IPS-20b (cell line): ENCODE data around the gene C1QC.

Source experiments
- H3K27ac ChIP-seq: one replicate; pipeline ENCODE4 v1.5.1; 2013; ENCODE audit warnings: low read length
- H3K27me3 ChIP-seq: 2 replicates; pipeline ENCODE4 v1.6.1; 2013; ENCODE audit warnings: mild to moderate bottlenecking, low read length, inconsistent platforms; ENCODE audit not compliant: insufficient read depth
- H3K36me3 ChIP-seq: 2 replicates; pipeline ENCODE4 v1.6.1; 2013; ENCODE audit warnings: low read depth, mild to moderate bottlenecking, inconsistent platforms, low read length, moderate library complexity; ENCODE audit not compliant: insufficient read depth
- H3K4me1 ChIP-seq: 2 replicates; pipeline ENCODE4 v1.6.1; 2013; ENCODE audit warnings: mild to moderate bottlenecking, control low read depth, inconsistent platforms, low read length, moderate library complexity; ENCODE audit not compliant: insufficient read depth
- H3K4me3 ChIP-seq: 2 replicates; pipeline ENCODE4 v1.5.1; 2013; ENCODE audit warnings: mild to moderate bottlenecking, low read length, inconsistent platforms
- H3K9ac ChIP-seq: 2 replicates; pipeline ENCODE4 v1.6.1; 2013; ENCODE audit warnings: low read depth, mild to moderate bottlenecking, inconsistent platforms, low read length, moderate library complexity
- H3K9me3 ChIP-seq: 2 replicates; pipeline ENCODE4 v1.6.1; 2013; ENCODE audit warnings: mild to moderate bottlenecking, low read depth, low read length, inconsistent platforms; ENCODE audit not compliant: insufficient read depth

The C1QC gene

DNA sequence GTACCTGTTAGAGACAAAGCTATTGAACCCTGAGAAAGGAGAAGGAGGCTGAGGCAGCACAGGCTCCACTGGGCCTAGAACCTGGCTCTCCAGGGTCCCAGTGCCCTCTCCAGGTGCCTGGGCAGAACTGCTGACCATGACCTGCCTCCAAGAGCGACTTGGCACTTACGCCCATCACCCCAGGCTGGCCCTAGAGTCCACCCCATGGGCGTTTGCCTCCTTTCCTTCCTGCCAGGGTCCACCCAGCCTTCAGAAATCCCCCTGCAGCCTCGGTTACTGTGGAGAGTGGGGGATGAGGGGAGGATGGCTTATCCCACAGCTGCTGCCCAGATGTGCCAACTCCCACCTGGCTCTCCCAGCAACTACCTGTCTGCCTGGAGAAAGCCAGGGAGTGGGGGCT, 21.7 kb upstream of the C1QC start:
- H3K4me3 ChIP-seq: no peak overlapping the region
- no peaks in the 10 kb centered on the region for H3K36me3 ChIP-seq
- H3K9ac ChIP-seq: no peak overlapping the region
- no peak overlapping the region for H3K27ac ChIP-seq
- peaks cover 4% of the 10 kb centered on the region for H3K4me1 ChIP-seq
- H3K27me3 ChIP-seq: peaks cover 3% of the 10 kb centered on the region
- H3K9me3 ChIP-seq: no peaks in the 10 kb centered on the region

DNA sequence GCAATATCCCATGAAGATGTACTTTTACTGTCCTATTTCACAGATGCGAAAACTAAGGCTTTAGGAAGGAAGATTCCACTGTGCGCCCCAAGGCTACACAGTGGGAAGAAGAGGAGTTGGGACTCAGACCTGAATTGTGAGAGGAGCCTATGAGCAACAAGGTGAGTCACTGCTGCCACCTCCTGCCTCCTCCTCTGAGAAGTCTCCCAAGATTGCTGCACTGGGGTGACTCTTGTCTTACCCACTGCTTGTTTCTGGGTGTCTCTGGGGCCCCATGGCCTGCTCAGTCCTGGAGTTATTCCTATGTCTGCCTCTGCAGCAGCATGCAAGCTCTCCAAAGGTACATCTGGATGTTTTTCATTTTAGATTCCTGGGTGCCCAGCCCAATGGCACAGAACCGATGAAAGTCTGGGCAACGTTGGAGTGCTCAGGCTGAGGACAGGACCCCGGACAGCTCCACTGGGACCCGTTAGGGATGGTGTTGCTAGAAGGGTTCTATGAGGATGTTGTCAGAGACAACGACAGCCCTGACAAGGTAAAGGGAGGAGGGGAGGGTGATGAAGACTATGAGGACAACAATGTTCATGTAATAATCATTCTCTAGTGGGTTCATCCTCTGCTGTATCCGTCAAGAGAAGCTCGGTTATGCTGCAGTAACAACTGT, 18.0 kb upstream of the C1QC start:
- Histone ChIP-seq H3K27me3 (peaks cover 8% of the 10 kb centered on the region), H3K27ac (no peak overlapping the region), H3K9me3 (no peaks in the 10 kb centered on the region), H3K4me3 (no peak overlapping the region), H3K36me3 (no peaks in the 10 kb centered on the region), H3K9ac (no peak overlapping the region), H3K4me1 (peaks cover 21% of the 10 kb centered on the region)

DNA sequence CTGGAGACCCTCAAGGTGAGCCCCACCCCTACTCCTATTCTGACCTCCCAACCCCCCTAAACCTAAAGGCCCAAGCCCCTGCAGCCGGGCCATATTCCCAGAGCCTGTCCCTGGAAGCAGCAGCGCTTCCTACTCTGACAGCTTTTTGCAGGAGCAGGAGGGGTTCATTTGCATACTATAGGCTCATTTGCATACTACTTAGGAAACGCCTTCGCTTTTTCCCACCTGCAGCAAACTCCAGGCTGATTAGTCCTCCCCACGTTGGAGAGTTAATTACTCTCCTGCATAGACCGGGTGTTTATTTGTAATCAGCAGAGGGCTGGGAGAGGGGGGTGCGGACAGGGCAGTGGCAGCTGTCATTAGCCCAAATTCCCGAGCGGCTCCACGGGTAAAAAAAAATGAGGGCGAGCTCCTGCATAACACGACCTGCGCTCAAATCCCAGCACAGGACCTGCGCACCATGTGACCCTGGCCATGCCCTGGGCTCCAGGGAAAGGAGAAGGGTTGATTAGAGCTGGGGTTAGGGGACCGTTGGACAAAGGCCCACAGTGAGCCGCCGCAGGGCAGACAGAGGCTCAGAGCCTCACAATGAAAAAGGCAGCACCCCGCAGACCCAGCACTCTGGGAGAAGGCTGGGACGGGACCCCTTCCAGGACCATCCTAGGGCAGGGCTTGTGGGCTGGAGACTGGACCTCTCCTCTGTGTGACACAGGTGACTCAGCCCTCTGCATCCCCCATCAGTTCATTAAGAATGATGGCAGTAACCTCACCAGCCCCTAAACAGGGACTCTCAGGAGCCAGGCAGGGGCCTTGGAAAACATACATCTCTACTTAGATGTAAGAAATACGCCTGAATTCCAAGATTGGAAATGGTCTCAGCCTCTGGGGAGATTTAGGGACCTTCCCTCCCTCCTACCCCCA, 16.9 kb upstream of the C1QC start:
- Histone ChIP-seq H3K4me3 (0 out of 2 replicates have a peak overlapping the region, but pooled peaks have one; percentile 10), H3K9me3 (no peaks in the 10 kb centered on the region), H3K36me3 (no peaks in the 10 kb centered on the region), H3K27ac (no peak overlapping the region), H3K27me3 (peaks cover 8% of the 10 kb centered on the region), H3K4me1 (peaks cover 23% of the 10 kb centered on the region), H3K9ac (no peak overlapping the region)

DNA sequence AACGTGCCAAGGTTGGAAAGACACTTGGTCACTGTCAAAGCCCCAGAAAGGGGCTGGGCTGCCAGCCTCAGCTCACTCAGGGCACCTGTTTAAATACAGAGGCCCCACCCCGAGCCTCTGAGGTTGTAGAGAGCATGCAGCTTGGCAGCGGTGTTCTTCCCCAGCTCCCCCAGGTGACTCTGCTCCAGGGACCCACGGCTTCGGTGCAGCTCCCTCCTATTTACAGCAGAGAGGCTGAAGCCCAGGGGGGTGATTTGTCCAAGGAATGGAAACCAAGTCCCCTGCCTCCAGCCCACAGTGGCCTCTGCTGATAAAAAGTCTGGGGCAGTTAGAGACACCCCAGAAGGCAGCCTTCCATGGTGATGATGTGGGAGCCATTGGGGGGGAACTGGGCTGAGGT, 16.1 kb upstream of the C1QC start:
- Histone ChIP-seq H3K36me3 (no peaks in the 10 kb centered on the region), H3K9me3 (no peaks in the 10 kb centered on the region)

DNA sequence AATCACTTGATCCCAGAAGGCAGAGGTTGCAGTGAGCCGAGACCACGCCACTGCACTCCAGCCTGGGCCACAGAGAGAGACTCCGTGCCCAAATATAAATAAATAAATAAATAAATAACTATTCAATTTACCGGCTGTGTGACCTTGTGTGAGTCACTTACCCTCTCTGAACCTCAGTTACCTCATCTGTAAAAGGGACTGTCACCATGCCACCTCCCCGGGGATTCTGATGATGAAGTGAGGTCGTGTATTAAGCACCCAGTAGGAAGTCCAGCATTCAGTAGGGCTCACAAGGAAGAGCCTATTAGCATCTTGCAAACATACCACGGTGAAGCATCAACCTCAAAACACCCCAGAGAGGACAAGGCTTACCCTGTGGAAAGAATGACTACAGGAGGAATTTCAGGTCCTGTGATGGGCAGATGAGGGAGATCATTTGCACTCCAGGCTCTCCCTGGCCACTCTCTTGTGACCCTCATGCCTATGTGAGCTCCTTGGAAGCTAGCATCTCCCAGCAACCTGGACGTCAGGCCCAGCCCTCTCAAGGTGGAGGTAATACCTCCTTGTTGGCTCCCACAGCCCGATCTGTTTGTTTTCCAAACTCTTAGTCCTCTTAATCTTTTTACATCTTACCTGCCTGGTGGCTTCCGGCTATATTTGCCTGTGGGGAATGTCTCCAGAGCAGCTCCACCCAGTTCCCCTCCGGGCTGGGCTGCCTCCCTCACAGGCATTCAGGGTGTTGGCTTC, 14.6 kb upstream of the C1QC start:
- Histone ChIP-seq H3K4me1 (peaks cover 28% of the 10 kb centered on the region), H3K9ac (no peak overlapping the region; the same call in 1 of the 2 replicates), H3K27ac (no peak overlapping the region), H3K9me3 (no peaks in the 10 kb centered on the region), H3K36me3 (no peaks in the 10 kb centered on the region), H3K4me3 (no peak overlapping the region), H3K27me3 (peaks cover 8% of the 10 kb centered on the region)

More for the DNA sequence above, 16.1 kb upstream of the C1QC start:
- peaks cover 28% of the 10 kb centered on the region for H3K4me1 ChIP-seq
- H3K27ac ChIP-seq: no peak overlapping the region
- no peak overlapping the region for H3K9ac ChIP-seq
- peaks cover 8% of the 10 kb centered on the region for H3K27me3 ChIP-seq
- H3K4me3 ChIP-seq: no peak overlapping the region

DNA sequence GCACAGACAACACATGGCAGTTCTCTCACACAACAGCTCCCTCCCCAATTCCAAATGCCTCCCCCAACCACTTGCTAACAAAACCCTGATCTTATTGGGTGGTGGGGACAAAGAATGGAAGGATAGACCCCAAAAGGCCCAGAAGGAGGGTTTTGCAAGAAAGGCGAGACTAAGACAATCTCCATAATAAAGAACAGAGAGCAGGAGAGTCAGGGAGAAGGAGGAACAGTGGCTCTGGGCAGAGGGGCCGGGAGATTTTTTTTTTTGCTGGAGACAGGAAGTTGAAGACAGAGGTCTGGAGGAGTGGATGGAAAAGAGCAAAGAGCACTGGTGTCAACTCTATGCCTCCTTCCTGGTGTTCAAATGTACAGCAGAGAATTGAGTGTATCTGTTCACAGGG, 13.5 kb upstream of the C1QC start:
- H3K4me1 ChIP-seq: peaks cover 28% of the 10 kb centered on the region
- 0 out of 2 replicates have a peak overlapping the region, but pooled peaks have one; percentile 32 for H3K4me3 ChIP-seq
- H3K27me3 ChIP-seq: peaks cover 8% of the 10 kb centered on the region
- no peaks in the 10 kb centered on the region for H3K36me3 ChIP-seq
- peak overlapping the region; percentile 30; the same call in 1 of the 2 replicates for H3K9ac ChIP-seq
- no peak overlapping the region for H3K27ac ChIP-seq
- H3K9me3 ChIP-seq: no peaks in the 10 kb centered on the region; the same call in 1 of the 2 replicates

DNA sequence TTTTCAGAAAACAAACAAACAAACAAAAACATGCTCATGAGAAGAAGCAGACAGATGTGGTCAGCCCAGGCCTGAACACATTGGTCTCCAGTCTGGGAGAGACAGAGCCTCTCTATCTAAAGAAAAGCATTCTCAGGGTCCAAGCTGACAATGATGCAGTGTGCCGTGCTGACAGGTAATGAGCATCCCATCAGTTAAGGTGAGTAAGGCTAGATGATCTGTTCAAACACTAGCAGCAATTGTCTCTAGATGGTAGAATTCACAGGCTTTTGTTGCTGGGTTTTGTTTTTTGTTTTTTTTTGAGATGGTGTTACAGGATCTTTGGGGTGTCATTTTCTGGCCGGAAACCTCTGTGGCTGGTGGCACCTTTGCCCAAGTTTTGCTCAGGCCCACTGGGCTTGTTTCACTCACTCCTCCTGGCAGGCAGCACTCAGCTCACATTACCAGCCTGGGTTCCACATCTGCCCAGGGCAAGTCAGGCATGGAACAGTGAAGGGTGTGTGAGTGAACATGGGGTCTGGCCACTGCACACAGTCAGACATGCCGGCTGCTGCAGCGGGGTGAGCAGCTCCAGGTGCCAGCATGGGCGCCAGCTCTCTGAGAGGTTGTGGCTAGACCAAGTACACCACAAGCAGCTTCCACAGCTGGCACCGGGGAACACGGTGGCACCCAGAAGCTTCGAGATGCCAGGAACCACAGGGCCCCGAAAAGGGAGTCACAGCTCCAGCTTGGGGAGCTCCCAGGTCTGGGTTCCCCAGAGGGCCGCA, 9.6 kb upstream of the C1QC start:
- Histone ChIP-seq H3K4me3 (no peak overlapping the region), H3K36me3 (no peaks in the 10 kb centered on the region), H3K9ac (no peak overlapping the region), H3K4me1 (peaks cover 21% of the 10 kb centered on the region), H3K9me3 (no peaks in the 10 kb centered on the region; the same call in 1 of the 2 replicates), H3K27ac (no peak overlapping the region), H3K27me3 (no peaks in the 10 kb centered on the region)

DNA sequence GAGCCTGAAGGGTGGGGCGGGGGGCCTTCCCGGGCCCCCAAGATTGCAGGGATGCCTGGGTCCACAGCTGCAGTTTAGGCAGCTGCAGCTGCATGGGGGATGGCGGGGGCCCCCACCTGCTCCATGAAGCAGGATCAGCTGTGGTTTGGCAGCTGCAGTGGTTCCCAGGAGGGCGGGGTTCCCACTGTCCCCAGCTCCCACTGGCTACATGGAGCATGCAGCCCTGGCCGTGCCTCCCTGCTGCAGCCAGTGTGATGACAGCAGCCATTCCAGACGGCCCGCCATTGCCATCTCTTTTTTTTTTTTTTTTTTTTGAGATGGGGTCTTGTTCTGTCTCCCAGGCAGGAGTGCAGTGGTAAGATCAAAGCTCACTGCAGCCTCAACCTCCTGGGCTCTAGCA, 8.0 kb upstream of the C1QC start:
- no peaks in the 10 kb centered on the region for H3K27me3 ChIP-seq
- H3K9me3 ChIP-seq: no peaks in the 10 kb centered on the region; the same call in 1 of the 2 replicates
- H3K4me3 ChIP-seq: no peak overlapping the region
- no peak overlapping the region for H3K9ac ChIP-seq
- H3K27ac ChIP-seq: no peak overlapping the region
- no peaks in the 10 kb centered on the region for H3K36me3 ChIP-seq
- peaks cover 6% of the 10 kb centered on the region for H3K4me1 ChIP-seq

DNA sequence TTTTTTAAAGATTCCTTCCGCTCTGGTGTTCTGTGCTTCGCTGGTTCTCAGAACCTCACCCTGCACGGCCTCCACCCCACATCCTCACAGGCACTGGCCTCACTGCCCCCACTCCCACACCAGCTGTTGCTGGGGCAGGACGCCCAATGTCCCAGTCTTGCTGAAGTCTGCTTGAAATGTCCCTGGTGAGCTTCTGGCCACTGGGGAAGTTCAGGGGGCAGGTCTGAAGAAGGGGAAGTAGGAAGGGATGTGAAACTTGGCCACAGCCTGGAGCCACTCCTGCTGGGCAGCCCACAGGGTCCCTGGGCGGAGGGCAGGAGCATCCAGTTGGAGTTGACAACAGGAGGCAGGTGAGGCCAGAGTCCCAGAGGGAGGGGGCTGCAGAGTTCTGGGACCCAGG, 7.1 kb upstream of the C1QC start, which contains the start of gene C1QA:
Gene C1QA, plus strand, starts transcription at position 276 of the 400 bp plus-strand sequence. CDS start 989 bp downstream, outside the sequence.
- Histone ChIP-seq H3K9ac (no peak within 1 kb of the TSS), H3K4me3 (no peak within 1 kb of the TSS), H3K27me3 (no peaks in the 10 kb centered on the region)

DNA sequence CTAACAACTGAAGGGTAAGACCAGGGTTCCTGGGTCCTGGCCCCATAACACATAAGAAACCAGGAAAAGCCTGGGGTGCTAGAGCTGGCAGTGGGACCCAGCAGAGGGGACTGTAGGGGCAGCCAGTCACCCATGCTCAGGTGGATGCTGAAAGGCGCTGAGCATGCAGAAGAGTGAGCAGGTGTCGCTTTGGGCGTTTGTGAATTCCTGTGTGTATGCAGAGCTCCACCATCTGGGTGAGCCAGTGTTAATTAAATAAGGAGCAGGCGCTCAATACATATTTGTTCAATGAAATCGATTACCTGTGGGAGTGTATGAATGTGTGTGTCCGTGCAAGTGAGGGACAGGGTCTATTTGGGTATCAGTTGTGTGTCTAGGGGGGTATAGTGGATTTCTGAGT, 6.5 kb upstream of the C1QC start:
- H3K4me1 ChIP-seq: peaks cover under 1% of the 10 kb centered on the region; the same call in 1 of the 2 replicates
- no peak overlapping the region for H3K9ac ChIP-seq
- H3K27me3 ChIP-seq: no peaks in the 10 kb centered on the region
- no peaks in the 10 kb centered on the region for H3K36me3 ChIP-seq
- H3K27ac ChIP-seq: no peak overlapping the region
- H3K9me3 ChIP-seq: no peaks in the 10 kb centered on the region; the same call in 1 of the 2 replicates
- no peak overlapping the region for H3K4me3 ChIP-seq

More for the DNA sequence above, 7.1 kb upstream of the C1QC start, which contains the start of gene C1QA:
- Histone ChIP-seq H3K36me3 (no peaks in the 10 kb centered on the region), H3K9me3 (no peaks in the 10 kb centered on the region; the same call in 1 of the 2 replicates), H3K27ac (no peak within 1 kb of the TSS), H3K4me1 (peaks cover 5% of the 10 kb centered on the region)
